Subcutaneous adipose tissue (tissue), 4 donors: ENCODE data around the gene FOXA2. TPM values are rescaled to one million over a fixed set of nuclear protein-coding genes. Genes with fewer than 3 reads are reported as not detected.

ENCODE experiments used
- CTCF ChIP-seq: fragments of 450-650 bp; IDR thresholded peaks from one replicate; pipeline ENCODE4 v1.5.1; 2016; ENCODE audit warnings: low read depth, mild to moderate bottlenecking, control low read depth, antibody characterized with exemption, moderate library complexity
- total RNA-seq, 4 donors: library from RNA; depleted of rRNA; stranded (reverse); fragments of >200 nt; gene quantifications; one replicate each; pipeline ENCODE4 v1.1.0, GENCODE V29; 2016

FOXA2 gene
- total RNA-seq, 4 donors from 2014 or later = not detected

GRCh38 chr20:22545045-22545444 lies 39.3 kb downstream of the FOXA2 start:
- TF ChIP-seq CTCF = no peak

- no peak for TF ChIP-seq CTCF
These were observed 39.9 kb downstream of the FOXA2 start for GRCh38 chr20:22544462-22544861.

- TF ChIP-seq CTCF = no peak
These were observed 41.9 kb downstream of the FOXA2 start for GRCh38 chr20:22542427-22542826.

- no peak for TF ChIP-seq CTCF
These were observed 43.5 kb downstream of the FOXA2 start for GRCh38 chr20:22540832-22541231.

- no peak for TF ChIP-seq CTCF
These were observed 47.2 kb downstream of the FOXA2 start for GRCh38 chr20:22536956-22537756.

- TF ChIP-seq CTCF = no peak
These were observed 48.1 kb downstream of the FOXA2 start for GRCh38 chr20:22536141-22536828.

- no peak for TF ChIP-seq CTCF
These were observed 48.9 kb downstream of the FOXA2 start for GRCh38 chr20:22535483-22535882.
